HCT116 (cell line): Measurements from ENCODE around the gene HMCN2. TPM values are rescaled to one million over a fixed set of nuclear protein-coding genes. Genes with fewer than 3 reads are reported as not detected.

Experiments
- ATAC-seq: fragments of 200-7000 bp; cut with Tn5 transposase; 2 replicates; pipeline ENCODE4 v1.9.1; 2020; ENCODE audit warnings: mild to moderate bottlenecking, moderate library complexity
- BruUV-seq: library from RNA; stranded (reverse); fragments of 400-500 nt; replicated peaks from 2 replicates; lab custom pipeline; 2021; lab: Mats Ljungman, UMichigan
- CTCF ChIA-PET: fragments of 300-600 bp; sonication (Branson Sonifier 250); formaldehyde crosslinking; loops from one replicate; lab custom pipeline; 2021; ENCODE audit warnings: antibody characterized with exemption; lab: Charles Lee
- POLR2A ChIA-PET: fragments of 300-600, 350-600 bp; sonication (Branson Sonifier 250); formaldehyde crosslinking; loops from one replicate; lab custom pipeline; 2021; ENCODE audit warnings: antibody characterized with exemption; lab: Charles Lee
- RAD21 ChIA-PET, 2 experiments: fragments of 300-600 bp; sonication (Branson Sonifier 250); formaldehyde crosslinking; loops; one replicate each; lab custom pipeline; 2023; ENCODE audit warnings: low total read pairs in 2 of 2; ENCODE audit not compliant: uncharacterized antibody in 2 of 2, unreplicated experiment in 2 of 2, low non-redundant PET in 1 of 2; lab: Charles Lee
- DNase-seq: peaks from one replicate; pipeline ENCODE4 v3.0.0-alpha.2; 2010; ENCODE audit warnings: low read depth, low spot score
- H2AFZ ChIP-seq: fragments of 200-600 bp; shearing (Covaris generic), sonication (generic); 2 replicates; pipeline ENCODE4 v1.6.1; 2017; ENCODE audit warnings: low read depth, mixed run types, mixed read lengths, antibody characterized with exemption, low read length; ENCODE audit not compliant: poor library complexity, severe bottlenecking
- H3K27ac ChIP-seq: 2 replicates; pipeline ENCODE4 v1.5.1; 2012; ENCODE audit warnings: low read depth, low read length
- H3K27me3 ChIP-seq: fragments of 200-600 bp; sonication (generic); 2 replicates; pipeline ENCODE4 v1.6.1; 2016; ENCODE audit warnings: mixed run types, low read length, mixed read lengths; ENCODE audit not compliant: insufficient read depth
- H3K36me3 ChIP-seq, 2 experiments: fragments of 200-500 bp in 1 of 2; fragments of 200-600 bp in 1 of 2; sonication (Bioruptor generic) in 1 of 2; sonication (generic) in 1 of 2; 2 replicates each; pipeline versions ENCODE4 v1.5.1 to v1.6.1; 2014 to 2016; ENCODE audit warnings: low read length in 2 of 2, inconsistent platforms in 1 of 2, mixed read lengths in 1 of 2, mixed run types in 1 of 2; ENCODE audit not compliant: insufficient read depth in 2 of 2, control insufficient read depth in 1 of 2
- H3K4me1 ChIP-seq, 2 experiments: fragments of 200-600 bp in 1 of 2; sonication (generic) in 1 of 2; 2 replicates each; pipeline versions ENCODE4 v1.5.1 to v1.6.1; 2012 to 2017; ENCODE audit warnings: low read length in 2 of 2, inconsistent platforms in 1 of 2, mild to moderate bottlenecking in 1 of 2, mixed read lengths in 1 of 2, mixed run types in 1 of 2, moderate library complexity in 1 of 2; ENCODE audit not compliant: insufficient read depth in 2 of 2, control insufficient read depth in 1 of 2
- H3K4me2 ChIP-seq: fragments of 200-600 bp; sonication (generic); 2 replicates; pipeline ENCODE4 v1.6.1; 2017; ENCODE audit warnings: mixed run types, low read length, mixed read lengths
- H3K4me3 ChIP-seq, 2 experiments: fragments of 200-600 bp in 1 of 2; sonication (generic) in 1 of 2; replicated peaks in 1 of 2; 2 replicates each; pipeline ENCODE4 v1.5.1; 2011 to 2016; ENCODE audit warnings: low read length in 2 of 2, control low read depth in 1 of 2, low read depth in 1 of 2, mild to moderate bottlenecking in 1 of 2, mixed read lengths in 1 of 2, mixed run types in 1 of 2
- H3K79me2 ChIP-seq: fragments of 200-600 bp; sonication (generic); 2 replicates; pipeline ENCODE4 v1.6.1; 2017; ENCODE audit warnings: mild to moderate bottlenecking, mixed run types, low read length, moderate library complexity, mixed read lengths; ENCODE audit not compliant: insufficient read depth
- H3K9ac ChIP-seq: fragments of 200-600 bp; sonication (generic); 2 replicates; pipeline ENCODE4 v1.6.1; 2016; ENCODE audit warnings: low read length, mixed read lengths
- H3K9me2 ChIP-seq: fragments of 200-600 bp; sonication (generic), shearing (Covaris generic); 2 replicates; pipeline ENCODE4 v1.6.1; 2017; ENCODE audit warnings: mixed run types, mild to moderate bottlenecking, moderate library complexity; ENCODE audit not compliant: insufficient read depth
- H3K9me3 ChIP-seq, 2 experiments: fragments of 200-500 bp in 1 of 2; fragments of 200-600 bp in 1 of 2; sonication (Bioruptor generic) in 1 of 2; sonication (generic) in 1 of 2; 2 replicates each; pipeline ENCODE4 v1.6.1; 2014 to 2017; ENCODE audit warnings: low read length in 2 of 2, mixed read lengths in 2 of 2, inconsistent platforms in 1 of 2, low read depth in 1 of 2, mild to moderate bottlenecking in 1 of 2, mixed run types in 1 of 2, moderate library complexity in 1 of 2; ENCODE audit not compliant: control insufficient read depth in 1 of 2, insufficient read depth in 1 of 2
- H4K20me1 ChIP-seq: fragments of 200-600 bp; sonication (generic), shearing (Covaris generic); 2 replicates; pipeline ENCODE4 v1.6.1; 2017; ENCODE audit warnings: mixed run types, mild to moderate bottlenecking, moderate library complexity; ENCODE audit not compliant: insufficient read depth
- CBX3 ChIP-seq: IDR thresholded peaks from 2 replicates; pipeline ENCODE4 v1.6.1; 2012; ENCODE audit warnings: low read depth
- CEBPB ChIP-seq: IDR thresholded peaks from 2 replicates; pipeline ENCODE4 v1.6.1; 2012; ENCODE audit warnings: low read depth
- EGR1 ChIP-seq: IDR thresholded peaks from 2 replicates; pipeline ENCODE4 v1.6.1; 2012; ENCODE audit warnings: low read depth
- ELF1 ChIP-seq: IDR thresholded peaks from 2 replicates; pipeline ENCODE4 v1.6.1; 2012; ENCODE audit warnings: low read depth, borderline replicate concordance
- EZH2phosphoT487 ChIP-seq: fragments of 200-600 bp; IDR thresholded peaks from 2 replicates; pipeline ENCODE4 v1.6.1; 2018; ENCODE audit warnings: antibody characterized with exemption, borderline replicate concordance
- FOSL1 ChIP-seq: IDR thresholded peaks from 2 replicates; pipeline ENCODE4 v1.6.1; 2012; ENCODE audit warnings: low read depth
- MAX ChIP-seq: IDR thresholded peaks from 2 replicates; pipeline ENCODE4 v1.6.1; 2012
- POLR2AphosphoS5 ChIP-seq: IDR thresholded peaks from 2 replicates; pipeline ENCODE4 v1.6.1; 2011; ENCODE audit warnings: mild to moderate bottlenecking, low read depth, low read length, moderate library complexity
- RAD21 ChIP-seq: IDR thresholded peaks from 2 replicates; pipeline ENCODE4 v1.6.1; 2012; ENCODE audit warnings: low read depth, mild to moderate bottlenecking
- REST ChIP-seq: IDR thresholded peaks from 2 replicates; pipeline ENCODE4 v1.6.1; 2012; ENCODE audit warnings: low read depth
- SRF ChIP-seq: IDR thresholded peaks from 2 replicates; pipeline ENCODE4 v1.6.1; 2012; ENCODE audit warnings: low read depth
- ZFX ChIP-seq: fragments of 450-650 bp; IDR thresholded peaks from 2 replicates; pipeline ENCODE4 v1.6.1; 2017
- ZNF274 ChIP-seq: fragments of 200-500 bp; sonication (Bioruptor generic); IDR thresholded peaks from 2 replicates; pipeline ENCODE4 v1.6.1; 2014; ENCODE audit warnings: mild to moderate bottlenecking, low read depth, low read length, inconsistent platforms
- intact Hi-C: fragments of 100-400 bp; cut with micrococcal nuclease; formaldehyde crosslinking; loops from 2 replicates; pipeline ENCODE4 v1.10.0; 2022
- total RNA-seq: library from RNA; stranded (reverse); gene quantifications from one replicate; pipeline ENCODE4 v1.2.1, GENCODE V29; 2021; ENCODE audit not compliant: unreplicated experiment

The HMCN2 gene
- total RNA-seq, 1 experiment from 2014 or later: 0.22 TPM

- ChIA-PET RAD21 (no interaction called here), POLR2A (no interaction called here), CTCF (interaction anchor here (2.6 kb wide), 1 partner anchor 215 kb away, joined by 16 read pairs; no protein-coding TSS in a partner anchor)
- Histone ChIP-seq H3K9ac (no peak overlapping the region), H3K36me3 (no peaks in the 10 kb centered on the region), H3K9me2 (no peaks in the 10 kb centered on the region), H3K9me3 (no peaks in the 10 kb centered on the region), H3K27ac (no peak overlapping the region), H3K4me3 (no peak overlapping the region), H3K4me1 (no peaks in the 10 kb centered on the region), H2AFZ (no peak overlapping the region), H3K4me2 (no peak overlapping the region), H3K27me3 (no peaks in the 10 kb centered on the region), H3K79me2 (no peaks in the 10 kb centered on the region), H4K20me1 (no peaks in the 10 kb centered on the region)
- TF ChIP-seq RAD21: no peak
- TF ChIP-seq CEBPB: no peak
- TF ChIP-seq FOSL1: no peak
- no peak for TF ChIP-seq REST
- TF ChIP-seq ZNF274: no peak
- TF ChIP-seq CBX3: no peak
- TF ChIP-seq EZH2phosphoT487: no peak
- no peak for TF ChIP-seq POLR2AphosphoS5
- TF ChIP-seq ELF1: no peak
- TF ChIP-seq SRF: no peak
- no peak for TF ChIP-seq MAX
- no peak for TF ChIP-seq EGR1
- no peak for TF ChIP-seq ZFX
- DNase-seq (no peak), ATAC-seq (no peak)
- no TSS peak for BruUV-seq
- intact Hi-C loops: no loop called here
Observed at GRCh38 chr9:130466537-130467217, 201.1 kb downstream of the HMCN2 start.
